Peyer's patch (tissue), 4 donors: Measurements from ENCODE around the gene MOK.

ENCODE experiments used
- CTCF ChIP-seq, 6 experiments: fragments of 450-650 bp in 4 of 6; fragments of 200-600 bp in 2 of 6; sonication (generic) in 1 of 6; IDR thresholded peaks; one replicate each; pipeline ENCODE4 v1.5.1; 2017 to 2019; ENCODE audit warnings: antibody characterized with exemption in 6 of 6, mild to moderate bottlenecking in 3 of 6, moderate library complexity in 1 of 6
- POLR2A ChIP-seq, 2 donors: fragments of 450-650 bp; IDR thresholded peaks; one replicate each; pipeline ENCODE4 v1.5.1; 2017; ENCODE audit warnings: antibody characterized with exemption in 2 of 2, mild to moderate bottlenecking in 2 of 2, moderate library complexity in 2 of 2

- no peak for TF ChIP-seq POLR2A (IDR thresholded peaks at IDR 0.05)
- TF ChIP-seq CTCF (IDR thresholded peaks at IDR 0.05), result no peak
These were observed 81.3 kb downstream of the MOK start for GRCh38 chr14:102223682-102224081.
